ENCODE measurements around the gene ANKS1A. TPM values are rescaled to one million over a fixed set of nuclear protein-coding genes. Genes with fewer than 3 reads are reported as not detected.

Gene ANKS1A
- total and polyA plus RNA-seq, 2 experiments from 2014 or later: 17.5 to 25.4 TPM

DNA sequence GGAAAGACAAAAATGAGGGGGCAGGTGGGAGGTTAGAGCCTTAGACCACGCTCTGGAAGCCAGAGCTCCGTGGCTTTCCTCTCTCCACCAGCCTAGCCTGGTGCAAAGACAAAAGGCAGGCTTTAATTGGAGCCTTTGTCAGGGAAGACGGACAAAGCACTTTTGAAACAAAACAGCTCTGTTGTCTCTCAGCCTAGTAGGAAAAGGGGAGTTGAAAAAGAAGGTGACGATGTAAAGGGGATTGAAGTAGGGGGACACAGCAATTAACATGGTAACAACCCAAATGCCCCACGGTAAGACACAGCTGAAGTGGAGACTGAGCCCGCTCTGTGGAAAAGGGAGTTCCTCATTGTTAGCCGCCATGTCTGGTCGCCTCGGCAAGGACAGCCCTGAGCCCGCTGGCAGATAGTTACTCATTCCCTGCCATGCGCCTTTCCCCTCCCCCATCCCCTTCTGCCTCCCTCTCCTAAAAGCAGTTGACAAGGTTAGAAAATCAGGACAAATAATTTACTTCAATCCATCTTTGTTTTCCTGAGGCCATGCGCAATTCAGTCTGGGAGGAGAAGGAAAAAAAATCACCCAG lies 159.1 kb downstream of the ANKS1A start:
- Histone ChIP-seq H3K4me1 (ENCODE audit: insufficient read depth) (peaks cover 83% of the 10 kb centered on the region), H3K4me2 (peak overlapping the region; percentile 2), H3K36me3 (replicated peaks; ENCODE audit: insufficient read depth, low read depth) (no peaks in the 10 kb centered on the region), H3K79me2 (peaks cover 7% of the 10 kb centered on the region), H4K20me1 (ENCODE audit: insufficient read depth, poor library complexity, severe bottlenecking) (no peaks in the 10 kb centered on the region), H3K9me2 (replicated peaks; ENCODE audit: insufficient read depth) (no peaks in the 10 kb centered on the region), H3K4me3 (no peak overlapping the region), H3K9me3 (ENCODE audit: low read depth) (no peaks in the 10 kb centered on the region), H3K27ac (peak overlapping the region; percentile 93), H3K27me3 (no peaks in the 10 kb centered on the region), H2AFZ (no peak overlapping the region)
- DNase-seq (ENCODE audit: low spot score): peak; percentile 32
- 70% methylated on average over 12 of the region's 12 CpGs for WGBS (ENCODE audit: low lambda C conversion rate, missing lambda C conversion rate)
- TF ChIP-seq EZH2phosphoT487 (IDR thresholded peaks at IDR 0.05; ENCODE audit: low read depth, severe bottlenecking, unreplicated experiment) (no peak), EZH2 (IDR thresholded peaks at IDR 0.05; ENCODE audit: borderline replicate concordance) (no peak)
- TF ChIP-seq, protein P1, sequence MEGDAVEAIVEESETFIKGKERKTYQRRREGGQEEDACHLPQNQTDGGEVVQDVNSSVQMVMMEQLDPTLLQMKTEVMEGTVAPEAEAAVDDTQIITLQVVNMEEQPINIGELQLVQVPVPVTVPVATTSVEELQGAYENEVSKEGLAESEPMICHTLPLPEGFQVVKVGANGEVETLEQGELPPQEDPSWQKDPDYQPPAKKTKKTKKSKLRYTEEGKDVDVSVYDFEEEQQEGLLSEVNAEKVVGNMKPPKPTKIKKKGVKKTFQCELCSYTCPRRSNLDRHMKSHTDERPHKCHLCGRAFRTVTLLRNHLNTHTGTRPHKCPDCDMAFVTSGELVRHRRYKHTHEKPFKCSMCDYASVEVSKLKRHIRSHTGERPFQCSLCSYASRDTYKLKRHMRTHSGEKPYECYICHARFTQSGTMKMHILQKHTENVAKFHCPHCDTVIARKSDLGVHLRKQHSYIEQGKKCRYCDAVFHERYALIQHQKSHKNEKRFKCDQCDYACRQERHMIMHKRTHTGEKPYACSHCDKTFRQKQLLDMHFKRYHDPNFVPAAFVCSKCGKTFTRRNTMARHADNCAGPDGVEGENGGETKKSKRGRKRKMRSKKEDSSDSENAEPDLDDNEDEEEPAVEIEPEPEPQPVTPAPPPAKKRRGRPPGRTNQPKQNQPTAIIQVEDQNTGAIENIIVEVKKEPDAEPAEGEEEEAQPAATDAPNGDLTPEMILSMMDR (IDR thresholded peaks at IDR 0.05; ENCODE audit: poor library complexity): no peak

DNA sequence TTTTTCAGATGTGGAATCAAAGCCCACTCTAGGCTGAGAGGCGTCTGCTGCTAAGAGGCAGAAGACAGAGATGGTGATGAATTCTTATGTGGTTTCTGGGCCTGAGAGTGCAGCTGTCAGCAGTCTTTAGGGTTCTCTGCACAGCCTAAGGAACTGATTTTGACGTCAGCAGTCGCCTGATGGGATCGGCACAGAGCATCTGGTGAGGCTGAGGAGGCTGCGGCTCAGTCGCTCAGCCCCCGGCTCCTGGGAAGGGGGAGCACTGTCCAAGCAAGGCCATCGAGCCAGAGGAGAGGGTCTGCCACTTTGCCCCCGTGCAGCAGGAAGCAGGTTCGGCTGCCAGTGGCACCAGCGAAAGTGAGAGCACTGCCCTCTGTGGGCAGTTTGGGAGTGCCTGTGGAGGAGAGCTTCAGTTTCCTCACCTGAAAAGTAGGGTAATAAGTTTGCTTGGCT lies 159.6 kb downstream of the ANKS1A start:
- Histone ChIP-seq H3K36me3 (replicated peaks; ENCODE audit: insufficient read depth, low read depth) (no peaks in the 10 kb centered on the region), H3K9me3 (ENCODE audit: low read depth) (no peaks in the 10 kb centered on the region), H3K4me2 (peak overlapping the region; percentile 58), H3K79me2 (peaks cover 11% of the 10 kb centered on the region), H3K27me3 (no peaks in the 10 kb centered on the region), H3K27ac (peak overlapping the region; percentile 93), H3K9me2 (replicated peaks; ENCODE audit: insufficient read depth) (no peaks in the 10 kb centered on the region), H3K4me1 (ENCODE audit: insufficient read depth) (peaks cover 86% of the 10 kb centered on the region), H4K20me1 (ENCODE audit: insufficient read depth, poor library complexity, severe bottlenecking) (no peaks in the 10 kb centered on the region), H3K4me3 (no peak overlapping the region), H2AFZ (no peak overlapping the region)
- DNase-seq (ENCODE audit: low spot score): peak; percentile 50
- 42% methylated on average over 11 of the region's 11 CpGs for WGBS (ENCODE audit: low lambda C conversion rate, missing lambda C conversion rate)
- TF ChIP-seq EZH2 (IDR thresholded peaks at IDR 0.05; ENCODE audit: borderline replicate concordance): no peak
- TF ChIP-seq, protein P1 (IDR thresholded peaks at IDR 0.05; ENCODE audit: poor library complexity): peak; percentile 7
- no peak for TF ChIP-seq EZH2phosphoT487 (IDR thresholded peaks at IDR 0.05; ENCODE audit: low read depth, severe bottlenecking, unreplicated experiment)

DNA sequence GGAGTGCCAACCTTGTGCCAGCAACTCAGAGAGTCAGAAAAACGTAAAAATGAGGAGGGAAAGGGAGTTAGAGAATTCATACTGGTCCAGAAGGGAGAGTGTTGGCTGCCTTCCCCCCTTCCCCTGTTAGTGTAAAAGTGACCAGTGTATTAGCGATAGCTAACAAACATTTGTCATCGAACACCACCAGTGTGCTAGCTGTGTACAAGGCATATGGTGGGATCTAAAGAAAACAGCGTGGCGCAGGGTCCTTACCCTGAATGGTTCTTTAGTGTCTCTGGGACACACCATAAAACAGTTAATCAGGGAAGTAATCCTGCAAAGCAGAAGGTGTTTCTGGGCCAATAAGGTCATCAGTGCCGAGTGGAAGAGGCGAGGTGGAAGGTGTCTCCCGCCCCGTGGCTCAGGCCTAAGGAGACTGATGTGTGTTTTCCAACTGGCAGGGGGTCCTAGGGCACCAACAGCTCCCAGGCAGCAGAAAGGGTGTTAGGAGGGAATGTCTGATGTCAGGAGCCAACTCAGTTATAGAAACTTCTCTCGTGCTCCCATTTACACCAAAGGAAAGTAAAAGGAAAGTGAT lies 160.2 kb downstream of the ANKS1A start:
- H2AFZ ChIP-seq: no peak overlapping the region
- no peaks in the 10 kb centered on the region for H3K27me3 ChIP-seq

More for the DNA sequence above, 160.2 kb downstream of the ANKS1A start:
- TF ChIP-seq EZH2 (IDR thresholded peaks at IDR 0.05; ENCODE audit: borderline replicate concordance): no peak
- no peak for TF ChIP-seq EZH2phosphoT487 (IDR thresholded peaks at IDR 0.05; ENCODE audit: low read depth, severe bottlenecking, unreplicated experiment)
- TF ChIP-seq, protein P1 (IDR thresholded peaks at IDR 0.05; ENCODE audit: poor library complexity): no peak
- Histone ChIP-seq H3K36me3 (replicated peaks; ENCODE audit: insufficient read depth, low read depth) (no peaks in the 10 kb centered on the region), H4K20me1 (ENCODE audit: insufficient read depth, poor library complexity, severe bottlenecking) (no peaks in the 10 kb centered on the region), H3K4me3 (no peak overlapping the region), H3K4me2 (peak overlapping the region; percentile 58), H3K79me2 (peaks cover 11% of the 10 kb centered on the region), H3K27ac (peak overlapping the region; percentile 93), H3K9me2 (replicated peaks; ENCODE audit: insufficient read depth) (no peaks in the 10 kb centered on the region), H3K4me1 (ENCODE audit: insufficient read depth) (peaks cover 84% of the 10 kb centered on the region), H3K9me3 (ENCODE audit: low read depth) (no peaks in the 10 kb centered on the region)
- DNase-seq (ENCODE audit: low spot score): no peak
- 81% methylated on average over 10 of the region's 10 CpGs for WGBS (ENCODE audit: low lambda C conversion rate, missing lambda C conversion rate)

All from hepatocyte (in vitro differentiated cells).